SK-N-SH treated with all-trans-retinoic acid at 6 μM for 48 hours (cell line): ENCODE data around the gene DAB1.

Source experiments
- CREB5 ChIP-seq: fragments of 250-450 bp; sonication (Bioruptor Pico); IDR thresholded peaks from 2 replicates; pipeline ENCODE4 v1.5.1; 2020; ENCODE audit warnings: low read depth, mild to moderate bottlenecking, moderate library complexity
- ZFP30 ChIP-seq: fragments of 450-650 bp; formaldehyde crosslinking; IDR thresholded peaks from 2 replicates; pipeline ENCODE4 v1.5.0; 2022; ENCODE audit warnings: mild to moderate bottlenecking, moderate library complexity

GRCh38 chr1:57061369-57061768, 362.5 kb downstream of the DAB1 start:
- no peak for TF ChIP-seq ZFP30 (CRISPR knock-in tag)
- no peak for TF ChIP-seq CREB5 (CRISPR knock-in tag)
